ENCODE data around the gene ATAD3C. TPM values are rescaled to one million over a fixed set of nuclear protein-coding genes. Genes with fewer than 3 reads are reported as not detected.
"Not testable (repeated sequence)": the region's sequence is repeated elsewhere in the genome, so short reads cannot be mapped to it uniquely, and the experiment has no call there.

Gene ATAD3C
- total and polyA plus RNA-seq, 10 of the 15 experiments (the other 5 are each of a cell fraction or from before 2014, with no cell fraction given) = 0.03 to 3.1 (median 0.86) TPM

- H3K27ac ChIP-seq (ENCODE audit: control insufficient read depth, insufficient read depth) = not testable (repeated sequence)
These were observed 26.5 kb downstream of the ATAD3C start for GRCh38 chr1:1476011-1476410.

GRCh38 chr1:1477206-1477605 is 27.7 kb downstream of the ATAD3C start:
- Histone ChIP-seq H3K4me1 (ENCODE audit: control insufficient read depth, insufficient read depth, low read length) (peaks cover 5% of the 10 kb centered on the region; the same call in 1 of the 2 replicates), H3K9me3 (replicated peaks; ENCODE audit: control insufficient read depth, insufficient read depth, low read length) (no peaks in the 10 kb centered on the region), H3K36me3 (ENCODE audit: control insufficient read depth in 2 of 2, insufficient read depth in 2 of 2, low read length in 1 of 2) (peaks cover 7 to 21% of the 10 kb centered on the region in 2 experiments; a peak in 3 of 4 replicates), H3K9ac (ENCODE audit: control insufficient read depth, insufficient read depth, low read length) (no peak overlapping the region), H4K20me1 (ENCODE audit: control insufficient read depth, insufficient read depth) (no peaks in the 10 kb centered on the region), H3K79me2 (ENCODE audit: control insufficient read depth, insufficient read depth, low read length) (peaks cover 21% of the 10 kb centered on the region), H3K4me3 (no peak overlapping the region), H3K4me2 (ENCODE audit: control insufficient read depth, insufficient read depth) (no peak overlapping the region), H2AFZ (ENCODE audit: control insufficient read depth, low read depth, low read length) (no peak overlapping the region), H3K27me3 (replicated peaks in 1 of 2; ENCODE audit: control insufficient read depth in 2 of 2, insufficient read depth in 2 of 2, low read length in 1 of 2) (no peaks in the 10 kb centered on the region), H3K27ac (ENCODE audit: control insufficient read depth, insufficient read depth) (no peak overlapping the region)
- ChIA-PET CTCF (no interaction called here), POLR2A (no interaction called here), SMC1A (ENCODE audit: uncharacterized antibody, unreplicated experiment) (no interaction called here), RAD21 (ENCODE audit: unreplicated experiment) (no interaction called here)
- intact Hi-C loops (cut with micrococcal nuclease; ENCODE audit: unreplicated experiment) = no loop called here
- no TSS peak for BruUV-seq (replicated peaks)
- FAIRE-seq (no peak), ATAC-seq (no peak), DNase-seq (ENCODE audit: low read depth, low spot score) (no peak)
- in situ Hi-C loops (cut with MboI) = no loop called here
- 98% methylated on average over 19 of the region's 22 CpGs for WGBS (ENCODE audit: insufficient coverage, insufficient replicate concordance, low lambda C conversion rate, missing lambda C conversion rate)
- TF ChIP-seq ZBED1 (IDR thresholded peaks at IDR 0.05; ENCODE audit: borderline replicate concordance) (no peak), TCF7 (IDR thresholded peaks at IDR 0.05; ENCODE audit: borderline replicate concordance) (no peak), CBFB (IDR thresholded peaks at IDR 0.05; ENCODE audit: low read depth) (no peak), JUND (IDR thresholded peaks at IDR 0.05; ENCODE audit: low read depth, low read length) (no peak), MAX (IDR thresholded peaks at IDR 0.05; ENCODE audit: low read depth, low read length) (no peak), E4F1 (IDR thresholded peaks at IDR 0.05; ENCODE audit: borderline replicate concordance, partially characterized antibody) (no peak), SP1 (IDR thresholded peaks at IDR 0.05; ENCODE audit: low read depth, low read length) (no peak), SUPT20H (IDR thresholded peaks at IDR 0.05; ENCODE audit: borderline replicate concordance, control insufficient read depth, low read depth, low read length) (no peak), SPI1 (IDR thresholded peaks at IDR 0.05; ENCODE audit: borderline replicate concordance, insufficient read depth, low read depth, low read length) (no peak), NFIC (IDR thresholded peaks at IDR 0.05; ENCODE audit: low read depth, low read length) (no peak), MEF2B (IDR thresholded peaks at IDR 0.05; ENCODE audit: partially characterized antibody, poor library complexity, severe bottlenecking) (no peak), NRF1 (conservative IDR thresholded peaks at IDR 0.05; ENCODE audit: low read depth, low read length) (no peak), SIX5 (IDR thresholded peaks at IDR 0.05; ENCODE audit: low read depth, low read length, severe bottlenecking) (no peak), TCF3 (IDR thresholded peaks at IDR 0.05; ENCODE audit: borderline replicate concordance, insufficient read depth, low read depth, low read length) (no peak)

More at GRCh38 chr1:1476011-1476410, 26.5 kb downstream of the ATAD3C start:
- WGBS (ENCODE audit: insufficient coverage, insufficient replicate concordance, low lambda C conversion rate, missing lambda C conversion rate) = 68% methylated on average over 14 of the region's 17 CpGs
- H3K27me3 ChIP-seq (replicated peaks in 1 of 2; ENCODE audit: control insufficient read depth in 2 of 2, insufficient read depth in 2 of 2, low read length in 1 of 2); H3K4me2 ChIP-seq (ENCODE audit: control insufficient read depth, insufficient read depth); H4K20me1 ChIP-seq (ENCODE audit: control insufficient read depth, insufficient read depth); ATAC-seq; BruUV-seq (replicated peaks); H3K9ac ChIP-seq (ENCODE audit: control insufficient read depth, insufficient read depth, low read length); intact Hi-C loops (cut with micrococcal nuclease; ENCODE audit: unreplicated experiment); POLR2A ChIA-PET; DNase-seq (ENCODE audit: low read depth, low spot score); SMC1A ChIA-PET (ENCODE audit: uncharacterized antibody, unreplicated experiment); in situ Hi-C loops (cut with MboI); FAIRE-seq; H2AFZ ChIP-seq (ENCODE audit: control insufficient read depth, low read depth, low read length); RAD21 ChIA-PET (ENCODE audit: unreplicated experiment); H3K4me3 ChIP-seq; H3K9me3 ChIP-seq (replicated peaks; ENCODE audit: control insufficient read depth, insufficient read depth, low read length); H3K4me1 ChIP-seq (ENCODE audit: control insufficient read depth, insufficient read depth, low read length); CTCF ChIA-PET: not testable (repeated sequence)
- Histone ChIP-seq H3K79me2 (ENCODE audit: control insufficient read depth, insufficient read depth, low read length) (peaks cover 28% of the 10 kb centered on the region), H3K36me3 (ENCODE audit: control insufficient read depth in 2 of 2, insufficient read depth in 2 of 2, low read length in 1 of 2) (peaks cover 7 to 21% of the 10 kb centered on the region in 2 experiments; a peak in 3 of 4 replicates)

Measured in GM12878 (cell line).